H1 (cell line): ENCODE results near the gene LCN12. TPM values are rescaled to one million over a fixed set of nuclear protein-coding genes. Genes with fewer than 3 reads are reported as not detected.

Experiments
- MAX ChIP-seq: IDR thresholded peaks from 2 replicates; pipeline ENCODE4 v1.6.1; 2012; ENCODE audit warnings: inconsistent platforms
- polyA plus RNA-seq, 7 experiments: library from polyadenylated mRNA; depleted of rRNA in 3 of 7; stranded (reverse) in 5 of 7; unstranded in 2 of 7; fragments of >200 nt in 5 of 7; fragments of 200-250 nt in 2 of 7; gene quantifications; 1 replicate in 5 of 7; 2 replicates in 1 of 7; 4 replicates in 1 of 7; pipeline versions ENCODE4 v1.2.1 to v1.2.3, GENCODE V29; 2011 to 2013; ENCODE audit warnings: missing spikeins in 2 of 7, mixed read lengths in 2 of 7
- total RNA-seq: library from RNA; stranded (reverse); fragmentation: NEBNext Ultra II Directional; extraction: Animal tissue kit (Norgen Biotek cat#: 25700); gene quantifications from 2 replicates; pipeline ENCODE4 v1.2.1, GENCODE V29; 2021

Gene LCN12
- total and polyA plus RNA-seq, 2 of the 8 experiments (the other 6 are each of a cell fraction or from before 2014, with no cell fraction given): 1.1 to 1.7 TPM

- no peak for TF ChIP-seq MAX
Measured at GRCh38 chr9:136921718-136922117, 30.4 kb upstream of the LCN12 start (continued).
